ENCODE measurements around the gene CNTN4.

The CNTN4 gene

DNA sequence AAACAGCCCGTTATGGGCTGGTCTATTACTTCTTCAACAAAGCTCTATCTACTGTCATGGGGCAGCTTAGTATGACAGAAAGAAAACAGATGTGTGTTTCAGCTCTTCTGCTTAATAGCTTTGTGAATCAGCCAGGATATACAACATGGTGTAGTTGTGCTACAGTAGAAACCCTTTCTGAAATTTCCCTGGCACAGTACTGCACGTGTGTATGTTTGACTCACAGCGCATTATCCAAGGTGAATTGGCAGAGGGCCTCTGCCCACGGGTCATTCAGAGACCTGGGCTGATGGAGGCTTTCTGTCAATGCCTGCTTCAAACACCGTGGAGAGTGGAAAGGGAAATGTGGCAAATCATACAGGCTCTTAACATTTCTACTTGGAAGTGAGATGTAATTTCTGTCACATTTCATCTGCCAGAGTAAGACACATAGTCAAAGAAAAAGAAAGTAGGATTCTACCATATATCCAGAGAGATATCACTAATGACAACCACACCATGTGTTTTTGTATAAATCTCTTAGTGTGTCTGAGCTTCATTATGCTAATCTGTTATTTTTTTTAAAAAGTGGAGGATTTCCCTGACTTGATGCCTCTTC, 505.1 kb downstream of the CNTN4 start:
- Histone ChIP-seq H3K27me3 (ENCODE audit: insufficient read depth, poor library complexity, severe bottlenecking) (no peaks in the 10 kb centered on the region), H3K27ac (replicated peaks) (no peak overlapping the region), H3K4me3 (replicated peaks; ENCODE audit: insufficient read depth, low read length) (no peak overlapping the region)
- TF ChIP-seq, protein P1, sequence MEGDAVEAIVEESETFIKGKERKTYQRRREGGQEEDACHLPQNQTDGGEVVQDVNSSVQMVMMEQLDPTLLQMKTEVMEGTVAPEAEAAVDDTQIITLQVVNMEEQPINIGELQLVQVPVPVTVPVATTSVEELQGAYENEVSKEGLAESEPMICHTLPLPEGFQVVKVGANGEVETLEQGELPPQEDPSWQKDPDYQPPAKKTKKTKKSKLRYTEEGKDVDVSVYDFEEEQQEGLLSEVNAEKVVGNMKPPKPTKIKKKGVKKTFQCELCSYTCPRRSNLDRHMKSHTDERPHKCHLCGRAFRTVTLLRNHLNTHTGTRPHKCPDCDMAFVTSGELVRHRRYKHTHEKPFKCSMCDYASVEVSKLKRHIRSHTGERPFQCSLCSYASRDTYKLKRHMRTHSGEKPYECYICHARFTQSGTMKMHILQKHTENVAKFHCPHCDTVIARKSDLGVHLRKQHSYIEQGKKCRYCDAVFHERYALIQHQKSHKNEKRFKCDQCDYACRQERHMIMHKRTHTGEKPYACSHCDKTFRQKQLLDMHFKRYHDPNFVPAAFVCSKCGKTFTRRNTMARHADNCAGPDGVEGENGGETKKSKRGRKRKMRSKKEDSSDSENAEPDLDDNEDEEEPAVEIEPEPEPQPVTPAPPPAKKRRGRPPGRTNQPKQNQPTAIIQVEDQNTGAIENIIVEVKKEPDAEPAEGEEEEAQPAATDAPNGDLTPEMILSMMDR (IDR thresholded peaks at IDR 0.05; ENCODE audit: insufficient read depth, low read length): no peak
- no peak for TF ChIP-seq GABPA (IDR thresholded peaks at IDR 0.05; ENCODE audit: low read depth)
- TF ChIP-seq, protein P2, sequence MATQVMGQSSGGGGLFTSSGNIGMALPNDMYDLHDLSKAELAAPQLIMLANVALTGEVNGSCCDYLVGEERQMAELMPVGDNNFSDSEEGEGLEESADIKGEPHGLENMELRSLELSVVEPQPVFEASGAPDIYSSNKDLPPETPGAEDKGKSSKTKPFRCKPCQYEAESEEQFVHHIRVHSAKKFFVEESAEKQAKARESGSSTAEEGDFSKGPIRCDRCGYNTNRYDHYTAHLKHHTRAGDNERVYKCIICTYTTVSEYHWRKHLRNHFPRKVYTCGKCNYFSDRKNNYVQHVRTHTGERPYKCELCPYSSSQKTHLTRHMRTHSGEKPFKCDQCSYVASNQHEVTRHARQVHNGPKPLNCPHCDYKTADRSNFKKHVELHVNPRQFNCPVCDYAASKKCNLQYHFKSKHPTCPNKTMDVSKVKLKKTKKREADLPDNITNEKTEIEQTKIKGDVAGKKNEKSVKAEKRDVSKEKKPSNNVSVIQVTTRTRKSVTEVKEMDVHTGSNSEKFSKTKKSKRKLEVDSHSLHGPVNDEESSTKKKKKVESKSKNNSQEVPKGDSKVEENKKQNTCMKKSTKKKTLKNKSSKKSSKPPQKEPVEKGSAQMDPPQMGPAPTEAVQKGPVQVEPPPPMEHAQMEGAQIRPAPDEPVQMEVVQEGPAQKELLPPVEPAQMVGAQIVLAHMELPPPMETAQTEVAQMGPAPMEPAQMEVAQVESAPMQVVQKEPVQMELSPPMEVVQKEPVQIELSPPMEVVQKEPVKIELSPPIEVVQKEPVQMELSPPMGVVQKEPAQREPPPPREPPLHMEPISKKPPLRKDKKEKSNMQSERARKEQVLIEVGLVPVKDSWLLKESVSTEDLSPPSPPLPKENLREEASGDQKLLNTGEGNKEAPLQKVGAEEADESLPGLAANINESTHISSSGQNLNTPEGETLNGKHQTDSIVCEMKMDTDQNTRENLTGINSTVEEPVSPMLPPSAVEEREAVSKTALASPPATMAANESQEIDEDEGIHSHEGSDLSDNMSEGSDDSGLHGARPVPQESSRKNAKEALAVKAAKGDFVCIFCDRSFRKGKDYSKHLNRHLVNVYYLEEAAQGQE (IDR thresholded peaks at IDR 0.05; ENCODE audit: insufficient replicate concordance, low read depth): no peak
- no peak for DNase-seq (ENCODE audit: low read depth in 1 of 2, low spot score in 1 of 2)

GRCh38 chr3:2614578-2614977, 515.9 kb downstream of the CNTN4 start:
- DNase-seq (ENCODE audit: low read depth in 1 of 2, low spot score in 1 of 2): no peak
- Histone ChIP-seq H3K4me3 (replicated peaks; ENCODE audit: insufficient read depth, low read length) (no peak overlapping the region), H3K27ac (replicated peaks) (no peak overlapping the region), H3K27me3 (ENCODE audit: insufficient read depth, poor library complexity, severe bottlenecking) (no peaks in the 10 kb centered on the region)
- TF ChIP-seq, protein P1 (IDR thresholded peaks at IDR 0.05; ENCODE audit: insufficient read depth, low read length): no peak
- TF ChIP-seq, protein P2 (IDR thresholded peaks at IDR 0.05; ENCODE audit: insufficient replicate concordance, low read depth): no peak
- no peak for TF ChIP-seq SPI1 (IDR thresholded peaks at IDR 0.05; ENCODE audit: borderline replicate concordance, low read depth)
- TF ChIP-seq GABPA (IDR thresholded peaks at IDR 0.05; ENCODE audit: low read depth): no peak
- no peak for TF ChIP-seq POLR2AphosphoS5 (IDR thresholded peaks at IDR 0.05; ENCODE audit: low read depth)

GRCh38 chr3:2615080-2615479, 516.4 kb downstream of the CNTN4 start:
- no peak for TF ChIP-seq GABPA (IDR thresholded peaks at IDR 0.05; ENCODE audit: low read depth)
- TF ChIP-seq, protein P2 (IDR thresholded peaks at IDR 0.05; ENCODE audit: insufficient replicate concordance, low read depth): no peak
- TF ChIP-seq SPI1 (IDR thresholded peaks at IDR 0.05; ENCODE audit: borderline replicate concordance, low read depth): no peak
- no peak for TF ChIP-seq POLR2AphosphoS5 (IDR thresholded peaks at IDR 0.05; ENCODE audit: low read depth)
- TF ChIP-seq, protein P1 (IDR thresholded peaks at IDR 0.05; ENCODE audit: insufficient read depth, low read length): no peak
- no peak overlapping the region for H3K4me3 ChIP-seq (replicated peaks; ENCODE audit: insufficient read depth, low read length)
- no peaks in the 10 kb centered on the region for H3K27me3 ChIP-seq (ENCODE audit: insufficient read depth, poor library complexity, severe bottlenecking)
- H3K27ac ChIP-seq (replicated peaks): no peak overlapping the region
- DNase-seq (ENCODE audit: low read depth in 1 of 2, low spot score in 1 of 2): no peak
